Measurements from ENCODE around the gene PVALB.

DNA sequence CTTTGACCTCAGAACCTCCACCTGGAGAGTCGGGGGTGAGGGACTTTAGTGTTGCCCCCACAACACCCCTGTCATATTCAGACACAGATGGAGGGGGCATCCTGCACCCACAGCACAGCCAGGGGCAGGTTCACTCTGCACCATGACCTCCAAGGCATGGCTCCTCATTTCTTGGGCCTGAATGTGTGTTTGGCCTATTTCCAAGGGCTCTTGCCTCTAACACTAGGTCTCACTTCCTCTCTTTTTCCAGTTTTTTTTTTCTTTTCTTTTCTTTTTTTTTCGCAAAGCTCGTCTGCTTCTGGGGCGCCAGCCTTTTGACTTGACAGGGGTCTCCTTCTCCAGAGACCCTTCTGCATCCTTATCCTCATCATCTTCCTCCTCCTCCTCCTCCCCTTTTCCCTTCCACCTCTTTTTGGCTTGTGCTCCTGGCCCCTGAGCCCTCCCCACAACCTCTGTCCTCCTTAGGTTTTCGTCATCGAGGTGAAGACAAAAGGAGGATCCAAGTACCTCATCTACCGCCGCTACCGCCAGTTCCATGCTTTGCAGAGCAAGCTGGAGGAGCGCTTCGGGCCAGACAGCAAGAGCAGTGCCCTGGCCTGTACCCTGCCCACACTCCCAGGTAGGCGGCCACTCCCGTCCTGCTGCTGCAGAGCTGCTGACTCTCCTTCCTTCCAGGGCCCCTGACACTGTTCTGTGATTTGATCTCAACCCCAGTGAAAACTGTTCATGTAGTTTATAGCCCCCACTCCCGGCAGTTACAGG lies 47.8 kb upstream of the PVALB start:
- TF ChIP-seq, protein P1, sequence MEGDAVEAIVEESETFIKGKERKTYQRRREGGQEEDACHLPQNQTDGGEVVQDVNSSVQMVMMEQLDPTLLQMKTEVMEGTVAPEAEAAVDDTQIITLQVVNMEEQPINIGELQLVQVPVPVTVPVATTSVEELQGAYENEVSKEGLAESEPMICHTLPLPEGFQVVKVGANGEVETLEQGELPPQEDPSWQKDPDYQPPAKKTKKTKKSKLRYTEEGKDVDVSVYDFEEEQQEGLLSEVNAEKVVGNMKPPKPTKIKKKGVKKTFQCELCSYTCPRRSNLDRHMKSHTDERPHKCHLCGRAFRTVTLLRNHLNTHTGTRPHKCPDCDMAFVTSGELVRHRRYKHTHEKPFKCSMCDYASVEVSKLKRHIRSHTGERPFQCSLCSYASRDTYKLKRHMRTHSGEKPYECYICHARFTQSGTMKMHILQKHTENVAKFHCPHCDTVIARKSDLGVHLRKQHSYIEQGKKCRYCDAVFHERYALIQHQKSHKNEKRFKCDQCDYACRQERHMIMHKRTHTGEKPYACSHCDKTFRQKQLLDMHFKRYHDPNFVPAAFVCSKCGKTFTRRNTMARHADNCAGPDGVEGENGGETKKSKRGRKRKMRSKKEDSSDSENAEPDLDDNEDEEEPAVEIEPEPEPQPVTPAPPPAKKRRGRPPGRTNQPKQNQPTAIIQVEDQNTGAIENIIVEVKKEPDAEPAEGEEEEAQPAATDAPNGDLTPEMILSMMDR (IDR thresholded peaks at IDR 0.05; ENCODE audit: poor library complexity), result no peak
- no peak for TF ChIP-seq EZH2 (IDR thresholded peaks at IDR 0.05; ENCODE audit: borderline replicate concordance)
- TF ChIP-seq EZH2phosphoT487 (IDR thresholded peaks at IDR 0.05; ENCODE audit: low read depth, severe bottlenecking, unreplicated experiment), result no peak

Measured in hepatocyte (in vitro differentiated cells).